Mucosa of descending colon (tissue), 3 donors: Measurements from ENCODE around the gene COL25A1. TPM values are rescaled to one million over a fixed set of nuclear protein-coding genes. Genes with fewer than 3 reads are reported as not detected.

ENCODE experiments used
- ATAC-seq: fragments of 200-7000 bp; cut with Tn5 transposase; one replicate; pipeline ENCODE4 v1.9.1; 2020; ENCODE audit warnings: mild to moderate bottlenecking, moderate library complexity
- DNase-seq, 3 donors: peaks; one replicate each; pipeline ENCODE4 v3.0.0-alpha.2; 2020
- H3K36me3 ChIP-seq: fragments of 200-600 bp; one replicate; pipeline ENCODE4 v1.8.0; 2021; ENCODE audit warnings: low read depth, mild to moderate bottlenecking
- H3K4me1 ChIP-seq: fragments of 200-600 bp; one replicate; pipeline ENCODE4 v1.8.0; 2021; ENCODE audit warnings: low read depth, mild to moderate bottlenecking
- H3K4me3 ChIP-seq: fragments of 200-600 bp; one replicate; pipeline ENCODE4 v1.8.0; 2021; ENCODE audit warnings: mild to moderate bottlenecking
- H3K9me3 ChIP-seq: fragments of 200-600 bp; one replicate; pipeline ENCODE4 v1.8.0; 2021; ENCODE audit warnings: mild to moderate bottlenecking
- intact Hi-C, 2 donors: fragments of 100-400 bp; cut with DNase I in 1 of 2; cut with micrococcal nuclease in 1 of 2; formaldehyde crosslinking; loops; one replicate each; pipeline versions ENCODE4 v1.11.0 to v1.11.1; 2022; cut with DNase I, micrococcal nuclease
- total RNA-seq, 3 donors: library from RNA; stranded (reverse); fragmentation: NEBNext Ultra II Directional in 2 of 3; extraction: Animal tissue kit (Norgen Biotek cat#: 25700) in 2 of 3; gene quantifications; one replicate each; pipeline versions ENCODE4 v1.2.1 to v1.2.4, GENCODE V29; 2021 to 2023
- TF ChIP-seq, protein P1 (sequence below): fragments of 200-600 bp; IDR thresholded peaks from one replicate; pipeline ENCODE4 v1.8.0; 2022; ENCODE audit warnings: antibody characterized with exemption, mild to moderate bottlenecking
- donor health status: DM: no; HTN: no; CAD: no; lungs with moderate emphysema.
- donor health status: DM: no; HTN: no; CAD: no.
- donor health status: DM: no; HTN: yes; CAD: no.

COL25A1 gene
- total RNA-seq, 3 donors from 2014 or later: 0.12 to 0.35 (median 0.14) TPM

DNA sequence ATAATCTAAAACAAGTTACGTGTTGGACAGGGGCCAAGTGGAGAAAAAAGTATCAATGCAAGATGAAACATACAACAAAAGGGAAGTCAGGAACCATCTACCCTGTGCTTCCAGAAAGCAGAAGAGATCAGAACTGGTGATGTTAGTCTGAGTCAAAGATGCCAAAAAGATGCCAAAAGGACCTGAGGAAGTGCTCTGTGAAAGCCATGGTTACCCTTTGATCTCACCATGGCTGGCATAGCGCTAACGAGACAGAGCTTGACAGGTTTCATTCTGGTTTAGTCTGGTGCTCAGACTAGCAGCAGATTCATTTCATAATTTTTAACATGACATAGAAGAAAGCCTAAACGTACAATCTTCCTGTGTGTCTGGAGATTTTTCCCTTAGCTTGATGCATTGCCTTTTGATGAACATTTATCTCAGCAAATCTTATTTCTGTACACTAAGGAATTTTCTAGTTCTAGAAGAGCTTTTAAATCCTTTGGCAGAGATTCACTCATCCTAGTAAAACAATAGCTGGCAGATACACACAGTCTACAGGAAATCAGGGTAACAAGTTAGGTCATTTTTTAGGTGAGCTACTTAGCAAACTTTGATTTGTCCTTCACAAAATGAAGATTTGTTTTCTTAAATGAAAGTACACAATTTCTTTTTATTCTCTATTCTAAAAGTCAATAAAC, 87.7 kb downstream of the COL25A1 start:
- TF ChIP-seq, protein P1, sequence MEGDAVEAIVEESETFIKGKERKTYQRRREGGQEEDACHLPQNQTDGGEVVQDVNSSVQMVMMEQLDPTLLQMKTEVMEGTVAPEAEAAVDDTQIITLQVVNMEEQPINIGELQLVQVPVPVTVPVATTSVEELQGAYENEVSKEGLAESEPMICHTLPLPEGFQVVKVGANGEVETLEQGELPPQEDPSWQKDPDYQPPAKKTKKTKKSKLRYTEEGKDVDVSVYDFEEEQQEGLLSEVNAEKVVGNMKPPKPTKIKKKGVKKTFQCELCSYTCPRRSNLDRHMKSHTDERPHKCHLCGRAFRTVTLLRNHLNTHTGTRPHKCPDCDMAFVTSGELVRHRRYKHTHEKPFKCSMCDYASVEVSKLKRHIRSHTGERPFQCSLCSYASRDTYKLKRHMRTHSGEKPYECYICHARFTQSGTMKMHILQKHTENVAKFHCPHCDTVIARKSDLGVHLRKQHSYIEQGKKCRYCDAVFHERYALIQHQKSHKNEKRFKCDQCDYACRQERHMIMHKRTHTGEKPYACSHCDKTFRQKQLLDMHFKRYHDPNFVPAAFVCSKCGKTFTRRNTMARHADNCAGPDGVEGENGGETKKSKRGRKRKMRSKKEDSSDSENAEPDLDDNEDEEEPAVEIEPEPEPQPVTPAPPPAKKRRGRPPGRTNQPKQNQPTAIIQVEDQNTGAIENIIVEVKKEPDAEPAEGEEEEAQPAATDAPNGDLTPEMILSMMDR: no peak
- ATAC-seq: no peak
- Histone ChIP-seq H3K36me3 (no peaks in the 10 kb centered on the region), H3K9me3 (no peaks in the 10 kb centered on the region), H3K4me1 (no peaks in the 10 kb centered on the region), H3K4me3 (no peak overlapping the region)
- intact Hi-C loops: no loop called here
- DNase-seq: no peak

DNA sequence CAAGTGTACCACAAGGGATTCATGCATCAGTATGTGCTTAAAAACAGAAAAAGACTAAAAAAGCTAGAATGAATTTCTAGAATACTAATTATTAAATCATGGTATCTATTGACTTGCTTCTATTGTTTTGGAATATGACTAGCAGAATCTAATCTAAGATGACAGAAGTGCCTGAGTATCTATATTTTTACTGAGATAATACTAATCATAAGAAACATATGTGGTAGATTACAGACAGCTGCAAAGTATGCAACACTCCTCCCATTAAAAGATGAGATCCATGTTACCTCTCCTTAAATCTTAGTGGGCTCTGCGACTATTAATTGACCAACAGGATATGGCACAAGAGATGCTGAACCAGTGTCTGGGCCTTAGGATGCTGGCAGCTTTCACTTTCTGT, 89.4 kb downstream of the COL25A1 start:
- intact Hi-C loops: no loop called here
- H3K36me3 ChIP-seq: no peaks in the 10 kb centered on the region
- no peak for ATAC-seq
- TF ChIP-seq, protein P1: no peak
- no peaks in the 10 kb centered on the region for H3K9me3 ChIP-seq
- DNase-seq: no peak
- no peak overlapping the region for H3K4me3 ChIP-seq
- H3K4me1 ChIP-seq: no peaks in the 10 kb centered on the region

DNA sequence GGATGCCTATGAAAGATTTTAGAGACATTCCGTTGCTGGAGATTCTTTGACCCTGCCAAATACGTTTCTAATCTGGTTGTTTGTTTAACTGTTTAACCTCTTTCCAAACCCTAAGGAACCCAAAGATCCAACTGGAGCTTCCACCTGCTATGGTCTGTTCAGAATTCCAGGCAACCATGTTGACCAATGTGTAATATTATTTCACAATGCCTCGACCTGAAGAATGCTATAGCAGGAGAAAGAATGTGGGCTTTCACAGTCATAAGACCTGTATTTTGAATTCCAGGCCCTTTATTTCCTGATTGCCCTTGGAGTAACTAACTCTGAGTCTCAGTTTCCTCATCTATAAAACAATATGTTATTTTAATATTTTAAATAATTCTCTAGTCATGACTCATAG, 90.8 kb downstream of the COL25A1 start:
- no peak for DNase-seq
- no peak for ATAC-seq
- intact Hi-C loops: no loop called here
- no peaks in the 10 kb centered on the region for H3K36me3 ChIP-seq
- no peaks in the 10 kb centered on the region for H3K9me3 ChIP-seq
- no peaks in the 10 kb centered on the region for H3K4me1 ChIP-seq
- H3K4me3 ChIP-seq: no peak overlapping the region
- TF ChIP-seq, protein P1: no peak

DNA sequence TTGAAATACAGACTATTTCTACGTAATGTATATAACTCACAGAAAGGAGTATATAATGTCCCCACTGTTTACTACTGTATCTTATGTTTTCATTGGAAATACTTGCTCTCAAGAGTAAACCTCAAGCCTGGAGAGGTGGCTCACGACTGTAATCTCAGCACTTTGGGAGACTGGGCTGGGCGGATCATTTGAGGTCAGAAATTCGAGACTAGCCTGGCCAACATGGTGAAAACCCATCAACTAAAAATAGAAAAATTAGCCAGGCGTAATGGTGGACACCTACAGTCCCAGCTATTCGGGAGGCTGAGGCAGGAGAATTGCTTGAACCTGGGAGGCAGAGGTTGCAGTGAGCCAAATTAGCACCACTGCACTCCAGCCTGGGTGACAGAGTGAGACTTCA, 92.8 kb downstream of the COL25A1 start:
- TF ChIP-seq, protein P1: no peak
- intact Hi-C loops: no loop called here
- ATAC-seq: no peak
- Histone ChIP-seq H3K36me3 (no peaks in the 10 kb centered on the region), H3K4me1 (no peaks in the 10 kb centered on the region), H3K9me3 (no peaks in the 10 kb centered on the region), H3K4me3 (no peak overlapping the region)
- DNase-seq: no peak

DNA sequence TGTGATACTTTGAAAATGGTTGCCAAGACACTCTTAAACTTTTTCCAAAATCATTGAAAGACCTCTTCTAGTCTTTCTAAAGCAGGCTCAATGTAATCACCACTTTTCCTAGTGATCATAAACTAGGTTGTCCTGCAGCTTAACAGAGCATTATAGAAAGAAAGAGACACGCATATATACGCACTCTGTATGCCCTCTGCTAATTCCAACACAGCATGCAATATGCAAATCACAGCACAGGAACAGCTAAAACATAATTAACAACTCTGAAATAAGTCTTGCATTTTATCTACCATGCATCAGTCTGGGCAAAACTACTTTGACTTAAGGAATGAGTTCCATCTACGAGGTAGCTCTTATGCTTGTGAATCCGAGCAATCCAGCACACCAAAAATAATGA, 94.6 kb downstream of the COL25A1 start:
- ATAC-seq (no peak), DNase-seq (no peak)
- intact Hi-C loops: no loop called here
- Histone ChIP-seq H3K4me3 (no peak overlapping the region), H3K9me3 (no peaks in the 10 kb centered on the region), H3K4me1 (no peaks in the 10 kb centered on the region), H3K36me3 (no peaks in the 10 kb centered on the region)
- TF ChIP-seq, protein P1: no peak

DNA sequence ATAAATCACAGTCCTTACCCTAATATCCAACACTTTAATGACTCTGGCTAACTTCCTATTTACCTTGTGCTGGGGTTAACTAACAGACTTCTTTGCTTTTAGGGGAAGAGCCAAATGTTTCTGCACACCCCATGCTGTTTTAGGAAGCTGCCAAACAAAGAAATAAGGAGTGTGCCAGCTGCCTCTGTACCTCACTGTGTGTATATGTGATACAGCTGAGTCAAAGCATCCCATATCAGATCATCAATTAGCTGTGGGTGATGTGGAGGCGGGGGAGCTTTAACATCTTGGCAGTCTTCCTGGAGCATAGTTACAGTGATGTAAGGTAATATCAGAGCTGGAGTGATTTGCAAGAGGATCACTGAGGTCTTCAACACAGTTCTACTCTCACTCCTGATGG, 95.4 kb downstream of the COL25A1 start:
- DNase-seq (no peak), ATAC-seq (no peak)
- intact Hi-C loops: no loop called here
- no peaks in the 10 kb centered on the region for H3K9me3 ChIP-seq
- H3K4me3 ChIP-seq: no peak overlapping the region
- H3K36me3 ChIP-seq: no peaks in the 10 kb centered on the region
- TF ChIP-seq, protein P1: no peak
- no peaks in the 10 kb centered on the region for H3K4me1 ChIP-seq
